Tibial artery (tissue), 4 donors: ENCODE measurements around the gene CMTM8.
A peak's percentile ranks its signal among the peaks of the same experiment; 100 is the strongest.

ENCODE experiments used
- DNase-seq, 2 donors: peaks; one replicate each; pipeline ENCODE4 v3.0.0-alpha.2; 2019
- H3K27ac ChIP-seq, 2 donors: fragments of 200-600 bp; sonication (generic) in 1 of 2; 1 replicate in 1 of 2; 2 replicates in 1 of 2; pipeline ENCODE4 v1.5.1; 2018 to 2019; ENCODE audit warnings: mild to moderate bottlenecking in 1 of 2
- H3K27me3 ChIP-seq, 2 donors: fragments of 200-600 bp; sonication (generic) in 1 of 2; one replicate each; pipeline versions ENCODE4 v1.5.1 to v1.6.0; 2016 to 2019
- H3K36me3 ChIP-seq, 3 donors: fragments of 200-600 bp; sonication (generic) in 2 of 3; one replicate each; pipeline ENCODE4 v1.5.1; 2016 to 2019; ENCODE audit warnings: mild to moderate bottlenecking in 2 of 3
- H3K4me1 ChIP-seq, 4 donors: fragments of 200-600 bp; sonication (generic) in 2 of 4; 1 replicate in 3 of 4; 2 replicates in 1 of 4; pipeline ENCODE4 v1.5.1; 2016 to 2019
- H3K4me3 ChIP-seq, 2 donors: fragments of 200-600 bp; sonication (generic) in 1 of 2; 1 replicate in 1 of 2; 2 replicates in 1 of 2; pipeline ENCODE4 v1.5.1; 2018 to 2019; ENCODE audit warnings: mild to moderate bottlenecking in 2 of 2
- H3K9me3 ChIP-seq, 3 donors: fragments of 200-600 bp; sonication (generic) in 1 of 3; one replicate each; pipeline ENCODE4 v1.5.1; 2016 to 2019
- CTCF ChIP-seq, 2 experiments: fragments of 200-600 bp in 1 of 2; fragments of 450-650 bp in 1 of 2; IDR thresholded peaks; one replicate each; pipeline ENCODE4 v1.5.1; 2017 to 2019; ENCODE audit warnings: antibody characterized with exemption in 2 of 2, mild to moderate bottlenecking in 1 of 2, moderate library complexity in 1 of 2
- intact Hi-C: fragments of 100-400 bp; cut with DNase I; formaldehyde crosslinking; loops from one replicate; pipeline ENCODE4 v1.15.0; 2023; ENCODE audit warnings: low total_unique reads

Gene CMTM8

DNA sequence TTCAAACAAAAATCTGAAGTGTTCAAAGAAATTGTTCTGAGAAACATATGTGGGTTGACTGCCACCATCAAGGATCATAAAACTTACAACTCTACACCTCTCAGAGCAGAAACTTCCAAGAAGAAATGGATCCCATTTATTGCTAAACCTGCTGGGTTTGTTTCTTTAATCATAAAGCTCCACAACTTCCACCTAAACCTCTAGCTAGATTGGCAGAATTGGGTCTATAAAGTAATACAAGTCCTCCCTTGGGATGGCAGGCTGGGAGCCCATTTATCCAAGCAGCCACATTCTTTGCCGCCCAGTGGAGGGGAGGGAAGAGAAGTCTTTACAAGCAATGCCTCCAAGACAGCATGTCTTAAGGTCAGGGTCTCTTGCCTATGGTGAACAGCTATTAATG, 40.5 kb upstream of the CMTM8 start:
- H3K4me1 ChIP-seq: peaks cover 0 to 6% (median 0%) of the 10 kb centered on the region in 4 donors
- DNase-seq: no peak
- no peak overlapping the region for H3K4me3 ChIP-seq
- H3K9me3 ChIP-seq: no peaks in the 10 kb centered on the region
- no peaks in the 10 kb centered on the region for H3K36me3 ChIP-seq
- no peak overlapping the region for H3K27ac ChIP-seq
- intact Hi-C loops: no loop called here
- no peak for TF ChIP-seq CTCF (IDR thresholded peaks at IDR 0.05)
- peaks cover 0 to 6% of the 10 kb centered on the region in 2 donors for H3K27me3 ChIP-seq

DNA sequence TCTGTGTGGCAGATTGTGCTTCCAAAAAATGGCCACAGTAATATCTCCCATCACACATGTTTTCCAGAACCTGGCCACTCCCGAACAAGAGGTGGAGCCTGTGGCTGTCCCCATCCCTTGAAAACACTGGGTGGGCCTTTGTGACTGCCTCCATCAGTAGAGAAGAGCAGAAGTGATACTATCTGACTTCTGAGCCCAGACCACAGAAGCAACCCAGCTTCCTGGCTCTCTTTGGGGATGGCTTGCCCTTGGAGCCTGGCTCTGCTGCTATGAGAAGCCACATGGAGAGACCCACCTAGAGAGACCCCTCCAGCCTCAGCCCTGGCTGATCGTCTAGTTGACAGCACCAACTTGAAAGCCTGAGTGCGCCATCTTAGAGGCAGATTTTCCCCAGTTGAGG, 39.8 kb upstream of the CMTM8 start:
- intact Hi-C loops: no loop called here

GRCh38 chr3:32200490-32200889, 38.0 kb upstream of the CMTM8 start:
- H3K27ac ChIP-seq: no peak overlapping the region
- peaks cover 0 to 6% of the 10 kb centered on the region in 2 donors for H3K27me3 ChIP-seq
- no peak for TF ChIP-seq CTCF (IDR thresholded peaks at IDR 0.05)
- H3K4me3 ChIP-seq: no peak overlapping the region
- intact Hi-C loops: no loop called here
- no peaks in the 10 kb centered on the region for H3K9me3 ChIP-seq
- peak; percentile 59 to 73 for DNase-seq
- peaks cover 0 to 6% (median 0%) of the 10 kb centered on the region in 4 donors for H3K4me1 ChIP-seq
- H3K36me3 ChIP-seq: no peaks in the 10 kb centered on the region

More for the DNA sequence above, 39.8 kb upstream of the CMTM8 start:
- no peak overlapping the region for H3K4me3 ChIP-seq
- DNase-seq: no peak
- peaks cover 0 to 6% of the 10 kb centered on the region in 2 donors for H3K27me3 ChIP-seq
- H3K4me1 ChIP-seq: peaks cover 0 to 6% (median 0%) of the 10 kb centered on the region in 4 donors
- no peaks in the 10 kb centered on the region for H3K9me3 ChIP-seq
- no peak overlapping the region for H3K27ac ChIP-seq
- no peak for TF ChIP-seq CTCF (IDR thresholded peaks at IDR 0.05)
- no peaks in the 10 kb centered on the region for H3K36me3 ChIP-seq

- no peak overlapping the region for H3K27ac ChIP-seq
- H3K36me3 ChIP-seq: no peaks in the 10 kb centered on the region
- peaks cover 0 to 6% (median 0%) of the 10 kb centered on the region in 4 donors for H3K4me1 ChIP-seq
- H3K9me3 ChIP-seq: no peaks in the 10 kb centered on the region
- DNase-seq: no peak
- TF ChIP-seq CTCF (IDR thresholded peaks at IDR 0.05): no peak
- H3K27me3 ChIP-seq: peaks cover 0 to 3% of the 10 kb centered on the region in 2 donors
- intact Hi-C loops: no loop called here
- H3K4me3 ChIP-seq: no peak overlapping the region
These were observed 37.3 kb upstream of the CMTM8 start for GRCh38 chr3:32200992-32201758.

DNA sequence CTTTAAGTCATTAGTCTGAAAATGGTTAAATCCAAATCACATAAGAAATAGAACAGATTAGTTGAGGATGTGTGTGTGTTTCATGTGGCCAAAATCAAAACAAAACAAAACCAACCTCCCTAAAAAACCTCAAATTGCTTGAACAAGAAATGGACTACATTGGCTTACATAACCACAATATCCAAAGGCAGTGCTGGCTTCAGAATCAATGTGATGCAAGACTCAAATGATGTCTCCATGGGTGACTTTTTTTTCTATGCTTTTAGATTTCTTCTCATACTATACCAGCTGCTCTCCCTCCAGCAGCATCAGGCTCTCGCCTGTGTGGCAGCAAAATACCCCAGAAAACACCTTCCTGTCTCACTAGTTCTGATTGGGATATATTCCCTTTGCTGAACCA, 36.0 kb upstream of the CMTM8 start:
- H3K4me3 ChIP-seq: no peak overlapping the region
- peaks cover 0 to 6% (median 0%) of the 10 kb centered on the region in 4 donors for H3K4me1 ChIP-seq
- no peaks in the 10 kb centered on the region for H3K27me3 ChIP-seq
- no peak for DNase-seq
- H3K27ac ChIP-seq: no peak overlapping the region
- no peaks in the 10 kb centered on the region for H3K9me3 ChIP-seq
- intact Hi-C loops: no loop called here
- TF ChIP-seq CTCF (IDR thresholded peaks at IDR 0.05): no peak
- no peaks in the 10 kb centered on the region for H3K36me3 ChIP-seq
